Fibroblast of upper back skin (primary cell): Measurements from ENCODE around the gene SLC37A1.
A peak's percentile ranks its signal among the peaks of the same experiment; 100 is the strongest.

Source experiments
- DNase-seq: peaks from one replicate; pipeline ENCODE4 v3.0.0-alpha.2; 2013

Gene SLC37A1

GRCh38 chr21:42508371-42508770 is 5.3 kb upstream of the SLC37A1 start:
- no peak for DNase-seq

GRCh38 chr21:42509244-42509643 is 4.4 kb upstream of the SLC37A1 start:
- DNase-seq, result no peak

- DNase-seq, result no peak
Observed at GRCh38 chr21:42512346-42513034, 1.2 kb upstream of the SLC37A1 start.

GRCh38 chr21:42513985-42514882 is 582 bp downstream of the SLC37A1 start:
- DNase-seq, result no peak

GRCh38 chr21:42514883-42515228 is 1.2 kb downstream of the SLC37A1 start:
- DNase-seq, result no peak

- DNase-seq, result no peak
Observed at GRCh38 chr21:42515708-42516502, 2.3 kb downstream of the SLC37A1 start.

- peak; percentile 45 for DNase-seq
Observed at GRCh38 chr21:42518215-42518614, 4.6 kb downstream of the SLC37A1 start.

GRCh38 chr21:42518626-42519025 is 5.0 kb downstream of the SLC37A1 start:
- no peak for DNase-seq

GRCh38 chr21:42520628-42521253 is 7.1 kb downstream of the SLC37A1 start:
- no peak for DNase-seq

GRCh38 chr21:42521384-42521783 is 7.7 kb downstream of the SLC37A1 start:
- DNase-seq, result no peak

GRCh38 chr21:42521805-42522204 is 8.2 kb downstream of the SLC37A1 start:
- DNase-seq, result no peak

GRCh38 chr21:42522271-42522670 is 8.6 kb downstream of the SLC37A1 start:
- DNase-seq, result no peak

- no peak for DNase-seq
Observed at GRCh38 chr21:42522771-42523170, 9.1 kb downstream of the SLC37A1 start.

- no peak for DNase-seq
Observed at GRCh38 chr21:42523211-42523610, 9.6 kb downstream of the SLC37A1 start.

GRCh38 chr21:42523941-42524340 is 10.3 kb downstream of the SLC37A1 start:
- DNase-seq, result no peak

- peak; percentile 28 for DNase-seq
Observed at GRCh38 chr21:42524341-42525028, 10.8 kb downstream of the SLC37A1 start.

GRCh38 chr21:42525029-42525581 is 11.5 kb downstream of the SLC37A1 start:
- no peak for DNase-seq

GRCh38 chr21:42525676-42526378 is 12.2 kb downstream of the SLC37A1 start:
- no peak for DNase-seq

GRCh38 chr21:42526379-42526727 is 12.7 kb downstream of the SLC37A1 start:
- no peak for DNase-seq

- no peak for DNase-seq
Observed at GRCh38 chr21:42527127-42527488, 13.5 kb downstream of the SLC37A1 start.

- DNase-seq, result no peak
Observed at GRCh38 chr21:42527489-42528158, 14.0 kb downstream of the SLC37A1 start.
